T47D (cell line): ENCODE measurements around the gene RBBP8.
A peak's percentile ranks its signal among the peaks of the same experiment; 100 is the strongest.
"Not testable (repeated sequence)": the region's sequence is repeated elsewhere in the genome, so short reads cannot be mapped to it uniquely, and the experiment has no call there.

Experiments used
- DNase-seq, 2 experiments: peaks; one replicate each; pipeline versions ENCODE4 v3.0.0 to v3.0.0-alpha.2; 2011 to 2012; ENCODE audit warnings: low read depth in 1 of 2, low spot score in 1 of 2
- JUND ChIP-seq: IDR thresholded peaks from 2 replicates; pipeline ENCODE4 v1.6.1; 2012; ENCODE audit warnings: low read depth
- in situ Hi-C: cut with HindIII; loops from 2 replicates; pipeline ENCODE4 v1.10.0; 2016; ENCODE audit warnings: low sequenced_read_pairs, low pct_unique_long_range_greater_than_20kb

RBBP8 gene

GRCh38 chr18:22952525-22952924 lies 19.4 kb downstream of the RBBP8 start:
- in situ Hi-C loops, result no loop called here
- no peak for DNase-seq
- no peak for TF ChIP-seq JUND

DNA sequence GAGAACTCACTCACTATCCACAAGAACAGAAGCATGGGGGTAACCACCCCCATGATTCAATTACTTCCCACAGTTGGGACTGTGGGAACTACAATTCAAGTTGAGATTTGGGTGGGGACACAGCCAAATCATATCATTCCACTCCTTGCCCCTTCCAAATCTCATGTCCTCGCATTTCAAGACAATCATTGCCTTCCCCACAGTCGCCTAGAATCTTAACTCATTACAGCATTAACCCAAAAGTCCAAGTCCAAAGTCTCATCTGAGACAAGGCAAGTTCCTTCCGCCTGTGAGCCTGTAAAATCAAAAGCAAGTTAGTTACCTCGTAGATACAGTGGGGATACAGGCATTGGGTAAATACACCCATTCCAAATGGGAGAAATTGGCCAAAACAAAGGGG lies 20.9 kb downstream of the RBBP8 start:
- DNase-seq, in situ Hi-C loops: not testable (repeated sequence)

DNA sequence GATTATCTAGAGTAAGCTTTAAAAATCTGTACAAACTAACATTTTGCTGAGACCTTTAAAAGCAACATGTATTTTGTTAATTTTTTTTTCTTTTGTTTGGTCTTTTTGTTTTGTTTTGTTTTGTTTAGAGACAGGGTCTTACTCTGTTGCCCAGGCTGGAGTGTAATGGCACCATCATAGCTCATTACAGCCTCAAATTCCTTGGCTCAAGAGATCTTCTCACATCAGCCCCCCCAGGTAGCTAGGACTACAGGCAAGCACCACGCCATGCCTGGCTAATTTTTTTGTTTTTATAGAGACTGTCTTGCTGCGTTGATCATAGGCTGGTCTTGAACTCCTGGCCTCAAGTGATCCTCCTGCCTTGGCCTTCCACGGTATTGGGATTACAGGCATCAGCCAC lies 23.1 kb downstream of the RBBP8 start:
- in situ Hi-C loops, result no loop called here
- no peak for TF ChIP-seq JUND
- no peak for DNase-seq

DNA sequence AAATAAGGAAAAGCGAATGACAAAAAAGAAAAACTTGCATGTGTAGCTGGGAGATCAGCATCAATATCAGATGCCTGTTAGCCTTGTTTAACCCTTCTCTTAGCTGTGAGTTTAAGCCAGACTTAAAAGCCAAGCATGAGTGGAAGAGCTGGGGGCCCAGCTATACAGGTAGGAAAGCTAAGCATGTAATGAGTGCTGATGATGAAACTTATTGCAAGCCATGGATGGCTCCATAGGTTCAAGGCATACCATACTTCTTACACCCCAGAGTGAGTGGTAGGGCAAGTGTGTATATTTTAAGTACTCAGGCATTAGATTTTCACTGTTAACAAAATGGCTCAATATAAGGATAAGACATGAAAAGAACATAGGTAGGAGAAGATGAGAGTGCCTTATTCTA lies 28.0 kb downstream of the RBBP8 start:
- no peak for TF ChIP-seq JUND
- in situ Hi-C loops, result no loop called here
- DNase-seq, result no peak

- no peak for DNase-seq
- in situ Hi-C loops, result no loop called here
- no peak for TF ChIP-seq JUND
Measured at GRCh38 chr18:22962004-22962403, 28.9 kb downstream of the RBBP8 start.

DNA sequence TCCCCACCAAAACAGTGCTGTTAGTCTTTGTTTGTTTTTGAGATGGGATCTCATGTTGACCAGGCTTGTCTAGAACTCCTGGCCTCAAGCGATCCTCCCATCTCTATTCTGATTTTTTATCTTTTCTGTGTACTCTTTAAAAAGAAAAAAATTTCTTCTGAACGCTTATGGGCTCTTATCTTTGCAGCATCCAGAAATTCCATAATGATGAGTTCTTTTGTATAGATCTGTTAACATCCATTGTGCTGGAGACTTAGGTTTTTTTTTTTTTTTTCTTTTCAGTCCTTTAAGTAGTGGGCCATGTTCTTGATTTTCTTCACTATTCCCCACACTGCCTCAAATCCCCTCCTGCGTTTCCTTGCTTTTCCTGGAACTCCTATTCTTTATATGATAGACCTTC lies 31.0 kb downstream of the RBBP8 start:
- DNase-seq, result no peak
- in situ Hi-C loops, result no loop called here

GRCh38 chr18:22964722-22965121 lies 31.6 kb downstream of the RBBP8 start:
- no peak for DNase-seq
- in situ Hi-C loops, result no loop called here
- no peak for TF ChIP-seq JUND

More for the DNA sequence above, 31.0 kb downstream of the RBBP8 start:
- TF ChIP-seq JUND, result peak; percentile 26; the same call in 1 of the 2 replicates

- DNase-seq, result no peak
- no peak for TF ChIP-seq JUND
- in situ Hi-C loops, result no loop called here
Measured at GRCh38 chr18:22971038-22971437, 37.9 kb downstream of the RBBP8 start.

- in situ Hi-C loops, result no loop called here
- TF ChIP-seq JUND, result no peak
- DNase-seq, result no peak
Measured at GRCh38 chr18:22974001-22974400, 40.9 kb downstream of the RBBP8 start.

DNA sequence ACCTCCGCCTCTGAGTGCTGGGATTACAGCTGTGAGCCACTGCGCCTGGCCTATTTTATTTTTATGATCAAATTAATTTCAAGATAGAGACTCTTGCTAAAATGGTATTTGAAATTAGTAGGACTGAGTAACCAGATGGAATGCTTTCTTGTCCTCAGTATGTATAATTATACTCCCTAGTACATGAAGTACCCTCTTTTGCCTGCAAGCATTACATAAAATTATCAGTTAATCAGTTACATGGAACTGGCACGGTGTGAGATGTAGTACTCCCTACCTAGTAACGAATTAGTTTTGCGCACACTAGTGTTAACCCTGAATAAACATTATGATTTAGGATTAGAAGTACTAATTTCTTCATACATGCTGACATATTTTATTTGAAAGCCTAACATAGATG lies 41.6 kb downstream of the RBBP8 start:
- in situ Hi-C loops, result no loop called here
- DNase-seq, result no peak
- TF ChIP-seq JUND, result no peak

- DNase-seq, result no peak
- in situ Hi-C loops, result no loop called here
- TF ChIP-seq JUND, result no peak
Measured at GRCh38 chr18:22975508-22975907, 42.4 kb downstream of the RBBP8 start.

GRCh38 chr18:22977847-22978701 lies 44.9 kb downstream of the RBBP8 start:
- in situ Hi-C loops, result no loop called here
- no peak for DNase-seq
- no peak for TF ChIP-seq JUND

GRCh38 chr18:22980394-22980793 lies 47.3 kb downstream of the RBBP8 start:
- DNase-seq, result no peak
- TF ChIP-seq JUND, result no peak
- in situ Hi-C loops, result no loop called here
